ENCODE data around the gene NUDT17.

Gene NUDT17

DNA sequence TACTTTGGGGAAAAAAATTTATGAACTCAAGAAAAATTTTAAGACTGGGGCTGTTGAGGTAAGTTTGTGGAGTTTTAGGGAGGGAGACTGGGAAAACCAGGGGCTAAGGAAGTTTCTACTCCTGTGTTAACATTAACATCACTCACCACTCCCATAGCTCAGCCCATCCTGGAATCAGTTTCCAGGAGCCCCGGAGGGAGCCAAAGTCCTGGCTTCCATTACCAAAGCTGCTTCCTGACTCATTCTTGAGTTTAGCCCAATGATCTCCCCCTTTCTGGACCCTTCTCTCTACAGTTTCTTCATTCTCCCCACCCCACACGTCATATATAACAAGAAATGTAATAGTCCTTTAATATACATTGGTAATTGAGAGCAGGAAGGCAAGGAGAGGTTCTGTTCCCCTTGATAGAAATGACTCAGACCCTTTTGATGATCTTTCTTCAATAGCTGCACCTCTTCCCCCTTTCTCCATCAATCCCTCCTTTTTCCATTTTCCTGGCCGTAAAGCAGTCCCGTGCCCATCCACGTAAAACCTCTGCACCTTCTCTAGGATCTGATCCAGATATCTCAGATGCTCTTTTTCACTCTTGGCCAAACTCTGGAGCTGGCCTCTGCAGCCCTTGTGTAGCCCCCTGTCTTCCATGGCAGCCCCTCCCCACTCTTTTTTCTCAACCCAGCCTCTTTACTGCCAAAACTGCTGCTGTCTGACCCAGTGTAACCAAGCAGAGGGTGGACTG is 18.0 kb downstream of the NUDT17 start:
- DNase-seq (ENCODE audit: low read depth), result no peak
- TF ChIP-seq, protein P1, sequence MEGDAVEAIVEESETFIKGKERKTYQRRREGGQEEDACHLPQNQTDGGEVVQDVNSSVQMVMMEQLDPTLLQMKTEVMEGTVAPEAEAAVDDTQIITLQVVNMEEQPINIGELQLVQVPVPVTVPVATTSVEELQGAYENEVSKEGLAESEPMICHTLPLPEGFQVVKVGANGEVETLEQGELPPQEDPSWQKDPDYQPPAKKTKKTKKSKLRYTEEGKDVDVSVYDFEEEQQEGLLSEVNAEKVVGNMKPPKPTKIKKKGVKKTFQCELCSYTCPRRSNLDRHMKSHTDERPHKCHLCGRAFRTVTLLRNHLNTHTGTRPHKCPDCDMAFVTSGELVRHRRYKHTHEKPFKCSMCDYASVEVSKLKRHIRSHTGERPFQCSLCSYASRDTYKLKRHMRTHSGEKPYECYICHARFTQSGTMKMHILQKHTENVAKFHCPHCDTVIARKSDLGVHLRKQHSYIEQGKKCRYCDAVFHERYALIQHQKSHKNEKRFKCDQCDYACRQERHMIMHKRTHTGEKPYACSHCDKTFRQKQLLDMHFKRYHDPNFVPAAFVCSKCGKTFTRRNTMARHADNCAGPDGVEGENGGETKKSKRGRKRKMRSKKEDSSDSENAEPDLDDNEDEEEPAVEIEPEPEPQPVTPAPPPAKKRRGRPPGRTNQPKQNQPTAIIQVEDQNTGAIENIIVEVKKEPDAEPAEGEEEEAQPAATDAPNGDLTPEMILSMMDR (IDR thresholded peaks at IDR 0.05; ENCODE audit: low read depth, low read length, missing control alignments), result no peak
- no peak overlapping the region for H3K4me3 ChIP-seq (ENCODE audit: low read depth, low read length)

DNA sequence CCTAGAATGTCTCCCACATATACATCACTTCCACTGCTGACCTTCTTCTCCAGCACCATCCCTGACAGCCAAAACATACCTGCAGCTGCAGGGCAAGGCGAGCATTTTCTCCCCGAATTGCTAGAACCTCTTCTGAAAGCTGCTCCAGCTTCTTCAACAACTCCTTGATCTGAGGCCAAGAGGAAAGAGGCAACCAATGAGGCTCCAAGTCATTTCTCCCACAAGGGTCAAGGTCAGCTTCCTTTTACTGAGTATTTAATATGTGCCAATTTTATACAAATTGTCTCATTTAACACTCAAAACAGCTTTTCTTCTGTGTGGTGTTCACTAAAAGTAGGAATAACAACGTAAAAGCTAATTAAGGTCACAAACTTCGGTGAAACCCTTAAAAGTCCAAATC is 22.8 kb downstream of the NUDT17 start:
- TF ChIP-seq, protein P1 (IDR thresholded peaks at IDR 0.05; ENCODE audit: low read depth, low read length, missing control alignments), result no peak
- DNase-seq (ENCODE audit: low read depth), result no peak
- no peak overlapping the region for H3K4me3 ChIP-seq (ENCODE audit: low read depth, low read length)

DNA sequence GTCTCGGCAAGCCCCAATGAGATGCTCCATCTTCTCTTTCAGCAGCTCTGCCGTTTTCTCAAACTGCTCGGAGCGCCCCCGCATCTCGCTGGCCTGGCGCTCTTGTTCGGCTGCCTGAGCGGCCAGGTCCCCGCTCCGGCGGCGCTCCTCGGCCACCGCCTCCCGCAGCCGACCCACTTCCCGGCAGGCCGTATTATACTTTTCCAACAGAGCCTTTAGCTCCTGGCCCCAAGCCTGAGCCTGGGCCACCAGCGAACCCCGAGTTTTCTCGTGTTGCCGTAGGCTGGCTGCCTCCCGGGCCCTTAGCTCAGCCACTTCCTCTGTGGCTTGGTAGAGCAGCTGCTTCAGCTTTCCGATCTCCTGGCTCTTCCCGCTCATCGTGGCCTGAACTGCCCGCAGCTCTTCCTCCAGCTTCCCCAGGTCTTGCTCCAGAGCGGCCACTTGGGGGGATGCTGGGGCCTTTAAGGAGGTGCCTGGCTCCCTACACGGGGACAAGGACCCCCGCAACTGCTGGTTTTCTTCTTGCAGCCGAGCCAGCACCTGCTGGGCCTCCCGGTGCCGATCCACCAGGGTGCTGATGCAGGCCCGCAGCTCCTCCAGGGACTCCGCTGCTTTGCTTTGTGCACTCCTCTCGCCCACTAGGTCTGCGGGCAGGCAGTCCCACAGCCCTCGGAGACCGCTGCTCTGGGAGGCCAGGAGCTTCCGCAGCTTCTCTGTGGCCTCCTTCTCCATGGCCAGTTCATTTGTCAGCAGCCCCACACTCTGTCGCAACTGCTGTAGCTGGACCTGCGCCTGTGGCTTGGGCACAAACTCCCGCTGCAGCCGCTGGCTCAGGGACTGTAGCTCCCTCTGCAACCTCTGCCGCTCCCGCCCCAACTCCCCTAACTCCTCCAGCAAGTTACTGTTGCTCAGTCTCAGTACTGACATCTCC is 26.8 kb downstream of the NUDT17 start:
- H3K4me3 ChIP-seq (ENCODE audit: low read depth, low read length), result peak overlapping the region; percentile 18; the same call in 1 of the 2 replicates
- no peak for DNase-seq (ENCODE audit: low read depth)
- TF ChIP-seq, protein P1 (IDR thresholded peaks at IDR 0.05; ENCODE audit: low read depth, low read length, missing control alignments), result no peak

DNA sequence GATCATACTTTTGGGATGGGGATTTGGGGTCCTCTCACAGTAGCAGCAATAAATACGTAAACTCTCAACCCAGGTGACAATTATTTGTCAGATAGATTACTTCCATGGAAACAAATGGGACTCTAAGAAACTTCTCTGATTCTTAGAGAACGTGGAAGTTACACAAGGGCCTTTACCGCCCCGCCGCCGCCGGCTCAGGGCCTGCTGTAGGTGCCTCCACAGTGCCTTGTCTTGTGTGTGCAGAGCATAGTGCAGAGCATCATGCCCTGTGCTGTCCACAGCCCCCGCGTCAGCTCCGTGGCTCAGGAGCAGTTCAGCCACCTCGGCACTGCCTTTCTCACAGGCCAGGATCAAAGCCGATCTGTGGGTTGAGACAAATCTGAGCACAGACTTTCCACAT is 29.2 kb downstream of the NUDT17 start:
- no peak overlapping the region for H3K4me3 ChIP-seq (ENCODE audit: low read depth, low read length)
- TF ChIP-seq, protein P1 (IDR thresholded peaks at IDR 0.05; ENCODE audit: low read depth, low read length, missing control alignments), result no peak
- DNase-seq (ENCODE audit: low read depth), result no peak

DNA sequence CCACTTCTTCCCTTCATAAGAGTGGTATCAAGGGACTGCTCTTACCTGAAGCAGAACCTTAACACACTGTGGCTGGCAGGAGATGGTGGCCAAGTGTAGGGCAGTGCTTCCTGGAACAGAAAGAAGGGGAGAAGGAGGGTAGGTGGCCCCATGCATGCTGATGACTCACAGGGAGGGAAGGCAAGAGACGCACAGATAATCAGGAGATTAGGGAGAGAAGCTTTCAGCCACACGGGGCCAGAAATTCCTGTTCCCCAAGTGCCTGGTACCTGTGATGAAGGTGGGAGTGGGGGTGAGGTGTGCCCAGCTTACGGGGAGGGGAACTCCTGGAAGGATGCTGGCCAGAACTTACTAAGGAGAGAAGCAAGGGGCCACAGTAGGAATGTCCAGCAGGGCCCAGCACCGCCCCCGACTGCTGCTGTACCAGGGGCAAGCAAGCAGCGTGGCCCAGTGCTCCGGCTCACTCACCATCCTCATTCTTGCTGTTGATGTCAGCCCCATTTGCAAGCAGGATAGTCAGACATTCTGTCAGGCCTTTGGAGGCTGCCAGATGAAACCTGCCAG is 32.6 kb downstream of the NUDT17 start:
- no peak for DNase-seq (ENCODE audit: low read depth)
- TF ChIP-seq, protein P1 (IDR thresholded peaks at IDR 0.05; ENCODE audit: low read depth, low read length, missing control alignments), result no peak
- H3K4me3 ChIP-seq (ENCODE audit: low read depth, low read length), result no peak overlapping the region

DNA sequence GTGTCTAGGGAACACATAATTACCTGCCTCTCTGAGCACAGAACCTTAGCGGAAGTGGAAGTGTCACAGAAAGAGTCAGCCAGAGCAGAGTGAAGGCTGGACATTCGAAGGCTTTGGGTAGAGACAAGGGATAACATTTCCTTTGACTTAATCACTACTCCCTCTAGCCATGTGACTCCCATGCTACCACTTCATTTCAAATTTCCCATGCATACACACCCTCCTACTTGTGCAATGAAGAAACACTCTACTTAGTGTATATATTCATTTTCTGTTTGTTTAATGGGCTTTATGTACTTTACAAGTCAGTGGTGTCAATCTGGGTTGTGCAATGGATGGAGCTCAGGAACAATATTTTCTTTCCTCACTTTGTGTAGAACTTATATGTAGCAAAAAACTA is 33.3 kb downstream of the NUDT17 start:
- no peak overlapping the region for H3K4me3 ChIP-seq (ENCODE audit: low read depth, low read length)
- DNase-seq (ENCODE audit: low read depth), result no peak
- TF ChIP-seq, protein P1 (IDR thresholded peaks at IDR 0.05; ENCODE audit: low read depth, low read length, missing control alignments), result no peak
